H1 (cell line): ENCODE data around the gene NDUFA13. TPM values are rescaled to one million over a fixed set of nuclear protein-coding genes. Genes with fewer than 3 reads are reported as not detected.

Source experiments
- ASH2L ChIP-seq: fragments of 200-600, 300-600 bp; sonication (generic); IDR thresholded peaks from one replicate; pipeline ENCODE4 v1.7.1; 2017; ENCODE audit warnings: low read length
- BRCA1 ChIP-seq: IDR thresholded peaks from 2 replicates; pipeline ENCODE4 v1.6.1; 2012; ENCODE audit warnings: low read depth, low read length, improper control_type of control experiment
- CHD1 ChIP-seq: IDR thresholded peaks from 2 replicates; pipeline ENCODE4 v1.6.1; 2012; ENCODE audit warnings: low read depth, low read length, improper control_type of control experiment
- CREB1 ChIP-seq: IDR thresholded peaks from 2 replicates; pipeline ENCODE4 v1.6.1; 2012; ENCODE audit warnings: inconsistent platforms
- EP300 ChIP-seq, 2 experiments: IDR thresholded peaks; 1 replicate in 1 of 2; 2 replicates in 1 of 2; pipeline ENCODE4 v1.6.1; 2011 to 2012; ENCODE audit warnings: low read depth in 2 of 2, low read length in 2 of 2, mild to moderate bottlenecking in 2 of 2, borderline replicate concordance in 1 of 2, inconsistent platforms in 1 of 2, moderate library complexity in 1 of 2
- NANOG ChIP-seq: IDR thresholded peaks from 2 replicates; pipeline ENCODE4 v1.6.1; 2011; ENCODE audit warnings: low read length, low read depth, mild to moderate bottlenecking, inconsistent platforms; ENCODE audit not compliant: insufficient read depth, poor library complexity, severe bottlenecking
- PHF8 ChIP-seq: fragments of 200-600 bp; sonication (generic); conservative IDR thresholded peaks from 2 replicates; pipeline ENCODE4 v1.7.1; 2012; ENCODE audit warnings: low read depth, mild to moderate bottlenecking, inconsistent platforms, low read length, moderate library complexity
- POLR2AphosphoS5 ChIP-seq: IDR thresholded peaks from 2 replicates; pipeline ENCODE4 v1.6.1; 2011; ENCODE audit warnings: low read depth, low read length
- POU5F1 ChIP-seq: IDR thresholded peaks from 2 replicates; pipeline ENCODE4 v1.6.1; 2011; ENCODE audit warnings: low read depth, mild to moderate bottlenecking, low read length, moderate library complexity
- RAD21 ChIP-seq, 2 experiments: IDR thresholded peaks in 1 of 2; conservative IDR thresholded peaks in 1 of 2; 2 replicates each; pipeline ENCODE4 v1.6.1; 2011; ENCODE audit warnings: low read depth in 2 of 2, low read length in 2 of 2, improper control_type of control experiment in 1 of 2, inconsistent platforms in 1 of 2, mild to moderate bottlenecking in 1 of 2, moderate library complexity in 1 of 2
- RFX5 ChIP-seq: IDR thresholded peaks from 2 replicates; pipeline ENCODE4 v1.6.1; 2011; ENCODE audit warnings: low read depth, low read length, improper control_type of control experiment, borderline replicate concordance
- RXRA ChIP-seq: IDR thresholded peaks from 2 replicates; pipeline ENCODE4 v1.6.1; 2011; ENCODE audit warnings: low read depth, mild to moderate bottlenecking, low read length, moderate library complexity; ENCODE audit not compliant: insufficient read depth
- SIRT6 ChIP-seq: IDR thresholded peaks from one replicate; pipeline ENCODE4 v1.7.1; 2012; ENCODE audit warnings: low read length, inconsistent platforms
- SP4 ChIP-seq: IDR thresholded peaks from 2 replicates; pipeline ENCODE4 v1.6.1; 2012; ENCODE audit warnings: low read length, inconsistent platforms
- SUZ12 ChIP-seq: fragments of 200-600 bp; sonication (generic); IDR thresholded peaks from 2 replicates; pipeline ENCODE4 v1.6.1; 2012; ENCODE audit warnings: mild to moderate bottlenecking, inconsistent platforms, low read length, moderate library complexity, mixed read lengths
- TEAD4 ChIP-seq: IDR thresholded peaks from 2 replicates; pipeline ENCODE4 v1.6.1; 2012; ENCODE audit warnings: low read depth, low read length, inconsistent platforms, mixed read lengths
- YY1 ChIP-seq: IDR thresholded peaks from 2 replicates; pipeline ENCODE4 v1.6.1; 2011; ENCODE audit warnings: low read depth, mild to moderate bottlenecking, low read length
- polyA plus RNA-seq, 7 experiments: library from polyadenylated mRNA; depleted of rRNA in 3 of 7; stranded (reverse) in 5 of 7; unstranded in 2 of 7; fragments of >200 nt in 5 of 7; fragments of 200-250 nt in 2 of 7; gene quantifications; 1 replicate in 5 of 7; 2 replicates in 1 of 7; 4 replicates in 1 of 7; pipeline versions ENCODE4 v1.2.1 to v1.2.3, GENCODE V29; 2011 to 2013; ENCODE audit warnings: missing spikeins in 2 of 7, mixed read lengths in 2 of 7
- total RNA-seq: library from RNA; stranded (reverse); fragmentation: NEBNext Ultra II Directional; extraction: Animal tissue kit (Norgen Biotek cat#: 25700); gene quantifications from 2 replicates; pipeline ENCODE4 v1.2.1, GENCODE V29; 2021

NDUFA13 gene
- total and polyA plus RNA-seq, 2 of the 8 experiments (the other 6 are each of a cell fraction or from before 2014, with no cell fraction given) = 413 to 1,105 TPM

DNA sequence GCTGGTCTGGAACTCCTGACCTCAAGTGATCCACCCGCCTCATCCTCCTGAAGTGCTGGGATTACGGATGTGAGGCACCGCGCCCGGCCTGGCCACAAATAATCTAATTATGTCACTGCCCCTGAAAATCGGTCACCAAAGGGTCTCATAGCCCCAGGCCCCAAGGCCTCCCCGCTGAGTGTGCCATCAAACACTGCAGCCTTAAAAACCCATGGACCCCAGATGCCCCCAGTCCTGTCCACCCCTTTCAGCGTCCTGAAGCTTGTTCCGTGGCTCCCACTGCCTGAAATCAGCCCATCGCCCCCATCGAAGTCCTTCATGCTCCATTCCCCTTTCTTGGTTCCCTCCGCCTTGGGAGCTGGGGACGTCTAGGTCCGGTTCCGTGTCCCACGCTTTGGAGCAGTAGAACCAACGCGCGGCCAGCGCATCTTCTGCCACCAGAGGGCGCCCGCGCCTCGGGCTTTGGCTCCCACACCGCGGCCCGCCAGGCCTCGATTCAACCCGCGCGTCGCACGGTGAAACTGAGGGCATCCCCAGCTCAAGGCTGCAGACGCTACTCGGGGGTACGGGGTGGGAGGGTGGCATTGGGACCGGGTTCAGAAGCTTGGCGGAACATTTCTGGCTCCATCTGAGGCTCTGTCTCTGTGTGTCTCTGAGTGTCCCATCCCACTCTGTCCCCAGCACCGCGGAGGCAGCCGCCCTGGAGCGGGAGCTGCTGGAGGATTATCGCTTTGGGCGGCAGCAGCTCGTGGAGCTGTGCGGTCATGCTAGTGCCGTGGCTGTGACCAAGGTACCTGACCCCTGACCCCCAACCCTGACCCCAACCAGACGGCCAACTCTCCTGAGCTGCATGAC is 16.2 kb downstream of the NDUFA13 start (continued):
- TF ChIP-seq RFX5 (no peak), CHD1 (no peak), RAD21 (IDR thresholded peaks at IDR 0.05 in 1 of 2, conservative IDR thresholded peaks at IDR 0.05 in 1 of 2; ENCODE audit: low read depth in 2 of 2, low read length in 2 of 2) (peak; percentile 89 to 95), ASH2L (no peak), SUZ12 (no peak), SP4 (no peak), POLR2AphosphoS5 (peak; percentile 13; the same call in 1 of the 2 replicates), PHF8 (no peak), BRCA1 (no peak), RXRA (no peak), CREB1 (0 out of 2 replicates have a peak, but pooled peaks have one; percentile 51), YY1 (no peak), TEAD4 (no peak), EP300 (IDR thresholded peaks at IDR 0.05; ENCODE audit: borderline replicate concordance in 1 of 2, low read depth in 2 of 2, low read length in 2 of 2) (no peak), POU5F1 (no peak), SIRT6 (no peak), NANOG (no peak)
